HG02885 (cell line): ENCODE data around the gene MSI2.

ENCODE experiments used
- ATAC-seq: cut with Tn5 transposase; IDR thresholded peaks from one replicate; pipeline ENCODE4 v1.9.1; 2021; ENCODE audit warnings: mild to moderate bottlenecking; ENCODE audit not compliant: unreplicated experiment, poor library complexity

Gene MSI2

DNA sequence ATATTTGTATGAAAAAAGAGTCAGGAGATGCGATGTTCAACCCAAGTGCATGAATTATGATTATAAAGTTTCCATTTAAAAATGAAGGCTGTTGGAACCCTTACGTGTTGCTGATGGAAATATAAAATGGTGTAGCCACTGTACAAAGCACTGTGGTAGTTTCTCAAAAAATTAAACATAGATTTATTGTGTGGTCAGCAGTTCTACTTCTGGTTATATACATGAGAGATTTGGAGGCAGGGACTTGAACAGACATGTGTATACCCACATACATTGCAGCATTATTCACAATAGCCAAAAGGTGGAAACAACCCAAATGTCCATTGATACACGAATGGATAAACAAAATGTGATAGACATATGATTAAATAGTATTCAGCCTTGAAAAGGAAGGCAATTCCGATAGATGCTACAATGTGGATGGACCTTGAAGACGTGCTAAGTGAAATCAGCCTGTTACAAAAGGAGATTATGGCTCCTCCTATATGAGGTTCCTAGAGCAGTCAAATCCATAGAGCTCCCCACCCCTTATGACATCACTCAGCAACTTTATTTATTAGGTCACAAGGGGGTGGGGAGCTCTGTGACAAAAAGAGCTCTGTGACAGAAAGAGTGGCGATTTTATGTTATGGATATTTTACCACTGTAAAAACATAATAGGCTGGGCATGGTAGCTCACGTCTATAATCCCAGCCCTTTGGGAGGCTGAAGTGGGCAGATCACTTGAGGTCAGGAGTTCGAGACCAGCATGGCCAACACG lies 106.7 kb downstream of the MSI2 start:
- no peak for ATAC-seq

DNA sequence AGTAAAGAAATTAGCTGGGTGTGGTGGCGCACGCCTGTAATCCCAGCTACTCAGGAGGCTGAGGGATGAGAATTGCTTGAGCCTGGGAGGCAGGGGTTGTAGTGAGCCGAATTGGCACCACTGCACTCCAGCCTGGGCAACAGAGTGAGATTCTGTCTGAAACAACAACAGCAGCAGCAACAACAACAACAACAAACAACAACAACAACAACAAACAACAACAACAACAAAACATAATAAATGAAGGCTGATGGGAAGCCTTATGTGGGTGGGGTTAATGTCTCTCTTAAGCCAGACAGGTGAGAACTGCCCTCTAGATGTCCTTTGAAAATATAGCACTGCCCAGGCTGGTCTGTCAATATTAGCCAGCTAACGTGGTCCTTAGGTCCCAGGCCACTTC lies 107.3 kb downstream of the MSI2 start:
- no peak for ATAC-seq

DNA sequence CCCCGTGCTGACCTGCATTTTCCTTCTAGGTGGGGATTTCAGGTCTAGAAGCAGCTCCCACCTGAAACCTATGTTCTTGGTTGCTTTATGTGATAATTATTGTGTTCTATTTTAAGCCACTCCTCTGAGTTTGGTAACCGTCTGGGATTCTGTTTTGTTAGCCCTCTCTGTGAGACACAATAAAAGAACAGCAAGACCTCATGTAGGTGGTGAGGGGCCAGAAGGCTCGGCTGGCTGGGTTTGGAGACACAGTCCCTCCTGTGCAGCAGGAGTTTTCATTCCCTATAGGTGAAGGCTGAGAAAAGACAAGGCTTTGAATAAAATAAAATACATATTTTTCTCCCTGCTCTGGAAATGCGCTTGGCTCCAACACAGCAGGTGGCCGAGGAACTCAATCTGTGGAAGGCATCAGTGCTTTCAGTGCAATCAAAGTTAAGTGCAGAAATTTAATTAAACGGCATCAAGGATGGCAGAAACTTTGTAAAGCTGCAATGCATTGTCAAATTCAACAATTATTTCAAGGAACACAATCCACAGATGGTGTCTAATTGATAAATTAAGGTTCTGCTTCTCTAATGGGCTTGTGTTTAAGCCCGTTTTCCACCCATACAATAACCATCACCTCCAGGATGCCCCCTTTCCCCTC lies 107.8 kb downstream of the MSI2 start:
- ATAC-seq: no peak

DNA sequence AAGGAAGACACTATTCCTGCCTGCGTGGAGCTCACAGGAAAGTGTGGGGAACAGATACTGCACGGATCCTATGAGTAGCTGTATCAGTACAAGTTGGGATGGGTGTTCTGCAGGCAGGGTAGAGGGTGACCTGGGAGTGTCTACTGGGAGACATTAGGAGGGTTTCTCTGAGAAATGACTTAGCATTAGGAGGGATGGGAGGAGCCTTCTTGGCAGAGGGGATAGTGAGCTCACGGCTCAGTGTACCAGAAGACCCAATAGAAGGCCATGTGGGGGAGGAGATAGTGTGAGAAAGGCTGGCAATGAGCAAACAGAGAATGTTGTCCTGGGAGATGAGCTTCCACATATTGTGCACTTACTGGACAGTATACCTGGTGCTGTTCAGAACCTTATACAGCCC lies 109.1 kb downstream of the MSI2 start:
- ATAC-seq: no peak

DNA sequence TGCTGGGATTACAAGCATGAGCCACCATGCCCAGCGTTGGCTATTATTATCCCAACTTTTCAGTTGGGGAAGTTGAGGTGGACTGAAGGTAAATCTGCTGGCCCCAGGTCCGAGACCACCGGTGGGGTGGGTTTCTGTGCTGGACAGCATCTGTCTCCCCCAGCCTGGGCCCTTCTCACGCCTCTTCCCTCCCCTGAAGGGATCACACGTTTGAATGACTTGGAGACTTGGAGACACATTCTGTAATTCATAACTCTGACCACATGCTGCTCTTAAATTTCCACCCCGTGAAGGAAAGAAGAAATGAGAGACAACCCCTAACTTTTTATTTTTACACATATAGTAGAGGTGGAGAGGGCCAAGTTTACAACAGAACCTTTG lies 109.8 kb downstream of the MSI2 start:
- no peak for ATAC-seq

- no peak for ATAC-seq
Measured at GRCh38 chr17:57366558-57367351, 110.4 kb downstream of the MSI2 start.

- ATAC-seq: no peak
Measured at GRCh38 chr17:57368637-57369336, 112.5 kb downstream of the MSI2 start.

GRCh38 chr17:57369509-57369945 lies 113.2 kb downstream of the MSI2 start:
- no peak for ATAC-seq

GRCh38 chr17:57370037-57370581 lies 113.8 kb downstream of the MSI2 start:
- no peak for ATAC-seq

- ATAC-seq: no peak
Measured at GRCh38 chr17:57370619-57371018, 114.3 kb downstream of the MSI2 start.

GRCh38 chr17:57372156-57372555 lies 115.8 kb downstream of the MSI2 start:
- no peak for ATAC-seq

DNA sequence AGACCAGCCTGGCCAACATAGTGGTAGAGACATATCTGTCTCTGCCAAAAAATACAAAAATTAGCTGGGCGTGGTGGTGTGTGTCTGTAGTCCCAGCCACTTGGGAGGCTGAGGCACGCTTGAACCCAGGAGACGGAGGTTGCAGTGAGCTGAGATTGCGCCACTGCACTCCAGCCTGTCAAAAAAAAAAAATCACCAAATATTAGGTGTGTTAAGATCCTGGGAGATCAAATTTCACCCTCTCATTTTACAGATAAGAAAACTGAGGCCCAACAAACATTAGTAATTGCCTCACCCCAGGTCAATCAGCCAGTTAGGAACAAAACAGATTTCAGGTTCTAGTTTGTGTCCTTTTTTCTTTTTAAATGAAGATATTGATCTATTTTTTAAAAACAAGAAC lies 116.7 kb downstream of the MSI2 start:
- ATAC-seq: no peak

DNA sequence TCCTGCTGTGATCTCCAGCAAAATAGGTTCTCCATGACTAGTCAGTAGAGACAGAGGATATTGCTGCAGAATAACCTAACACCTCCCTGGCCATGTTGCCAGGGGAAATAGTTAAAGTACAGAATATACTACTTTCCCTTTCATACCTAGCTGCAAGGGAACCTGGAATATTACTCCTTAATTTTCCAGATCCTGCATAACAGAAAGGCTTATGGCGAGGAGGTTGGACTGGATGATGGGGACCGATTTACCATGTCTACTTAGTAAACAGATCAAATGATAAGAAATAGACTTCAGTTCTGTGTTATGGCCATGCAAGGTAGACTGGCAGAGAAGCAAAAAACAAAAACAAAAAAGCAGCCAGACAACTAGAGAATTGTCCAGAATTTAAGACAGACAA lies 117.4 kb downstream of the MSI2 start:
- no peak for ATAC-seq

GRCh38 chr17:57375040-57375769 lies 118.9 kb downstream of the MSI2 start:
- no peak for ATAC-seq

DNA sequence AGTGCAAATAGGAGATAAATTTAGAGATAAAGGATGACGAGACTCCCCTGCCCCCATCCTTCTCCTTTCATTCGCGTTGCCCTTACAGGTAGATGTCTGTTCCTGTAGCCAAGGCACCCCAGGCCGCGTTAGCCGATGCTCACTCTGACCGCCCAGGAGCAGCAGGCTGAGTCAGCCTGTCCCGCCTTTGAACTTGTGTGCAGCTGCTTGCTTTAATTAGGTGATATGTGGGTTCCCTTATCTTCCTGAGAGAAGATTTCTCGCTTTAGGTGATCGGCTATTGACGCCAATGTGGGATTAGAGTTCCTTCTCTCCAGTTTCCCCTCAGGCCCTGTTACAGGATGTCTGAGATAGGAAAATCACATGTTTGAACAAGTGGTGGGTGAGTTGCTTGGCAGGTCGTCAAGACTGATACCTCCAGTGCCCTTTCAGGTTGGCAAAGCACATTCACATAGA lies 119.5 kb downstream of the MSI2 start:
- no peak for ATAC-seq

DNA sequence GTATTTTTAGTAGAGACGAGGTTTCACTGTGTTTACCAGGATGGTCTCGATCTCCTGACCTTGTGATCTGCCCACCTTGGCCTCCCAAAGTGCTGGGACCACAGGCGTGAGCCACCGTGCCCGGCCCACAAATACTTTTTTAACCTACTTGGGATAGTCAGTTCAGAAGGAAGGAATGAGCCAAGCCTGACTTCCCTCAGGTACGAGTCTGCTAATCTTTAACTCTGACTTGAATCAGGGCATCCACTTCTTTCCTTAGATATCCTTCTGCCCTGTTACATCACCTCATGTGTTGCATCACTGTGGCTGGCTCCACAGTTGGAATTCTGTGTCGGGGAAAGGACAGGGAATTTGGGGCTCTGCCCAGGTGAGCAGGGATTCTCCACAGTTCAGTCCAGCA lies 120.8 kb downstream of the MSI2 start:
- ATAC-seq: no peak

DNA sequence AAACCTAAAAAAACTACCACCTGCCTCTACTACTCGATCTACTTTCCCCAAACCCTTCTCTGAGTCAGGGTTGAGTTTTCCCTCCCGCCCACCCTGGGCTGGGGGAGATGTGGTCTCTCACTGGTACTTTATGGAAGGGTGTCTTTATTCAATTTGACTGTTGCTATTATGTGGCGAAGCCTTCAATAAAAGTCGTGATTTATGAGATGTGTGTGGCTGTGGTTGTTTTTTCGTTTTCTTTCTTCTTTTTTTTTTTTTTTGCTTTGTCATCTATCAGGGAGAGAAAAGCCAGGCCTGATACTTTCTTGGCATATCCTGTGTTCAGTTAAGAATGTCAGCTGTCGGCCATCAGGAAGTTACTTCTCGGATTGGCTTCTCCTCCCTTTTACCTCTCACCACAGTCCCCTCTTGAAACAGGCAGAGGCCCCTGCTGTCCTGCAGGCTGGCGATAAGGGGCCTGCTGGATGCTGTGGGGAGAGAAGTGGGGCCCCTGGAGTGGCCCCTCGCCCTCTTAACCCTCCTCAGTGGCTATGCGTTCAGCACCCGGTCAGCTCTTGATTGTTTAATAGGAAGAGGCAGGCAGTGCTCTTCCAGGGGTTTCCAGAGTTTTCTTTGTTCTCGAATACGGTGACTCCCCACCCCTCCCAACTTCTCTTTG lies 123.0 kb downstream of the MSI2 start:
- ATAC-seq: no peak

DNA sequence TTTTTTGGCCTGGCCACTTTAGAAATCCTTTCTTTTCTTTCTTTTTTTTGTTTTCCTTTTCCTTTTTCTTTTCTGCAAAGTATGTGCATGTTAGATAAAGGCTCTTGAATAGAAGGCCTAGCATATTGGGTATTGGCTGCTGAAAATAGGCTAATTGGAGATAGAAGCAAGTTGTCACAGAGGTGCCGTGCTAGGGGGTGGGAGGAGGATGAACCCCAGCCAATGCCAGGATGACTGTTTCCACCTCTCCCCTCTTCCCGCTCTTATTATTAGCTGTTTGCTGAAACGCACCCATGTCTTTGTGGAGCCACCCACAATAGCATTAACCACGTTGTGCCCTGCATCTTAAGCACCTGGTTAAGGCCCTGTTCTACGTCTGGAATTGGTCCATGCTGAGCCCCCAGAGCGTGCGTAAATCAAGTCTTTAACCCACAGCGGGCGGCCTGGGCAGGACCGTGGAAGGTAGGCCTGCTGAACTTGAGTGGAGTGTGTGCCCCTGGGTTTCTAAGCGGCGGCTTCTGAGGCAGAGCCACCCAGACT lies 123.6 kb downstream of the MSI2 start:
- no peak for ATAC-seq

- no peak for ATAC-seq
Measured at GRCh38 chr17:57381498-57381897, 125.2 kb downstream of the MSI2 start.
